Measurements from ENCODE around the gene ITPK1. TPM values are rescaled to one million over a fixed set of nuclear protein-coding genes. Genes with fewer than 3 reads are reported as not detected.

The ITPK1 gene
- total and polyA plus RNA-seq, 2 experiments from 2014 or later: 18.7 to 35.0 TPM

DNA sequence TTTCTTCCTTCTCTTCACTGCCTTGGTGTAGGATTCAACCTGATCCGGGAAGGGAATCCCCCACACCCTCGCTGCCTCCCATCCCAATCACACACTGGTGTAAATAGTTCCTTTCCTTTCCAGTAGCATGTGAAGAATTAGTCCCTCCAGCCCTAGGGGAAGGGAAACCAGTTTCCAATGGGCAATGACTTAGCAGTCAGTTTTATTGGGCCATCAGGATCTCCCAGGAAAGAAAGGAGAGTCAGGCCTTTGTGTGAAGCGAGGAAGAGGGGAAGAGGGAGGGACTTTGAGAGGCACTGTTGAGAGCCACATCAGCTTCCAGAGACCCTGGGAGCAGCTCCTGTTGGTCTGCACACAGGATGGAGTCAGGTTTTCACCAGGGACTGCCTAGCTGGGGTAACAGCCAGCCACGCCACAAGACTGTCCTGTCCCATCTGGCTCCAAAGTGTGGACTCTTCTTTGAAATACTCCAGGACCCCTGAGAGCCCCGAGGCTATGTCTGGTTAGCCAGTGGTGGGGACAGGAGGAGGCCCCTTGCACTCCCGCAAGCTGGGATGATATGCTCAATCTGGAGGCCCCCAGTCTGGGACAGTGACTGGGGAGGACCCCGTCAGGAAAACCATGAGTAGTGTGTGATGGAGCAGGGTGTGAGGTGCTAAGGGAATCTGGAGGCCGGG lies 41.1 kb upstream of the ITPK1 start:
- Histone ChIP-seq H3K9me2 (ENCODE audit: insufficient read depth) (no peaks in the 10 kb centered on the region), H3K4me3 (no peak overlapping the region), H3K4me1 (ENCODE audit: insufficient read depth) (no peaks in the 10 kb centered on the region), H3K27me3 (replicated peaks; ENCODE audit: insufficient read depth) (no peaks in the 10 kb centered on the region), H3K4me2 (ENCODE audit: unreplicated experiment) (no peak overlapping the region), H3F3A (ENCODE audit: insufficient read depth) (no peaks in the 10 kb centered on the region), H4K20me1 (ENCODE audit: insufficient read depth) (no peaks in the 10 kb centered on the region), H2AFZ (no peak overlapping the region), H3K27ac (no peak overlapping the region), H3K79me2 (ENCODE audit: insufficient read depth) (no peaks in the 10 kb centered on the region), H3K36me3 (ENCODE audit: low read depth) (no peaks in the 10 kb centered on the region), H3K9ac (no peak overlapping the region), H3K9me3 (ENCODE audit: low read depth) (no peaks in the 10 kb centered on the region)
- TF ChIP-seq EZH2phosphoT487 (IDR thresholded peaks at IDR 0.05; ENCODE audit: insufficient read depth, low read depth) (no peak), EZH2 (IDR thresholded peaks at IDR 0.05; ENCODE audit: insufficient read depth, poor library complexity, severe bottlenecking) (no peak)
- in situ Hi-C loops (cut with MboI): no loop called here
- DNase-seq: no peak
- 57 to 63% methylated on average over 8 of the region's 8 CpGs for WGBS, 2 experiments (ENCODE audit: low coverage in 1 of 2, low lambda C conversion rate in 2 of 2, missing lambda C conversion rate in 2 of 2)

DNA sequence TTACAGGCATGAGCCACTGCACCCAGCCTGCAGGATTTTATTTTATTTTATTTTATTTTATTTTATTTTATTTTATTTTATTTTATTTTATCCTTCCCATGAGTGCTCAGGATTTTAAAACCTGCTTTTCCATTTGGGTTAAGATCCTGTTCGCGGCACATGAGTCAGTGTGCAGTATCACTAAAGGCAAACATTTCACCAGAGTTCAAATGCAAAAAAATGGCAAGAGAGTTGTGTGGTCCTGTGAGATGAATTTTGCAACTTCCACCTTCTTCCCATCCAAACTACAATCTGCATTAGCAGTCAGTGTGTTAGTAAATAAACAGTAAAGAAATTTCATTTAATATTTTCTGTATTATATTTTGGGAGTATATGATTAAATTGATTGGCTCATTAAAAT lies 39.9 kb upstream of the ITPK1 start:
- Histone ChIP-seq H3K9me2 (ENCODE audit: insufficient read depth) (no peaks in the 10 kb centered on the region), H3K36me3 (ENCODE audit: low read depth) (no peaks in the 10 kb centered on the region), H3K9me3 (ENCODE audit: low read depth) (no peaks in the 10 kb centered on the region), H3K27ac (no peak overlapping the region), H4K20me1 (ENCODE audit: insufficient read depth) (no peaks in the 10 kb centered on the region), H3K79me2 (ENCODE audit: insufficient read depth) (no peaks in the 10 kb centered on the region), H2AFZ (no peak overlapping the region), H3K4me1 (ENCODE audit: insufficient read depth) (no peaks in the 10 kb centered on the region), H3K4me3 (no peak overlapping the region), H3F3A (ENCODE audit: insufficient read depth) (no peaks in the 10 kb centered on the region), H3K4me2 (ENCODE audit: unreplicated experiment) (no peak overlapping the region), H3K9ac (no peak overlapping the region), H3K27me3 (replicated peaks; ENCODE audit: insufficient read depth) (no peaks in the 10 kb centered on the region)
- DNase-seq: no peak
- no peak for TF ChIP-seq EZH2 (IDR thresholded peaks at IDR 0.05; ENCODE audit: insufficient read depth, poor library complexity, severe bottlenecking)
- no peak for TF ChIP-seq EZH2phosphoT487 (IDR thresholded peaks at IDR 0.05; ENCODE audit: insufficient read depth, low read depth)
- in situ Hi-C loops (cut with MboI): no loop called here
- 84 to 94% methylated on average over 2 of the region's 2 CpGs for WGBS, 2 experiments (ENCODE audit: low coverage in 1 of 2, low lambda C conversion rate in 2 of 2, missing lambda C conversion rate in 2 of 2)

DNA sequence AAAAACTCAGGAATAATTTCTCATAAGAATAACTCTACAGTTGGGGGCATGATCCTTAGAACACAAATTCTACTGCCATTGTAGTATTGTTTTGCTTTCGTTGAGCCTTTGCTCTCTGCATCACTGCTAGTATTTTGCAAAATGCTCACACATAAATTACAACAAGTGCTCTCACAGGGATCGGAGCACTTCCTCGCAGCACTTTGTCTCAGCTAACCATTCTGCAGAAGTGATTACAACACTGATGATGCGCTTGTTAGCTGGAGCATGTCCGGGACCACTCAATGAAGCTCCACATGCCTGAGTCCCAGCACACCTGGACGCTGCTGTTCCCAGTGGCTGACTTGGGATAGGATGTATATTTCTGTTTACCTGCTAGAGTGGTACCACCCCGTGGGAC lies 37.4 kb upstream of the ITPK1 start:
- no peak overlapping the region for H2AFZ ChIP-seq
- no peaks in the 10 kb centered on the region for H3K9me3 ChIP-seq (ENCODE audit: low read depth)
- H3F3A ChIP-seq (ENCODE audit: insufficient read depth): no peaks in the 10 kb centered on the region
- no peaks in the 10 kb centered on the region for H4K20me1 ChIP-seq (ENCODE audit: insufficient read depth)
- TF ChIP-seq EZH2phosphoT487 (IDR thresholded peaks at IDR 0.05; ENCODE audit: insufficient read depth, low read depth): no peak
- no peak for TF ChIP-seq EZH2 (IDR thresholded peaks at IDR 0.05; ENCODE audit: insufficient read depth, poor library complexity, severe bottlenecking)
- H3K4me1 ChIP-seq (ENCODE audit: insufficient read depth): no peaks in the 10 kb centered on the region
- no peak overlapping the region for H3K27ac ChIP-seq
- in situ Hi-C loops (cut with MboI): no loop called here
- no peaks in the 10 kb centered on the region for H3K27me3 ChIP-seq (replicated peaks; ENCODE audit: insufficient read depth)
- no peak for DNase-seq
- no peak overlapping the region for H3K9ac ChIP-seq
- H3K4me3 ChIP-seq: no peak overlapping the region
- WGBS, 2 experiments (ENCODE audit: low coverage in 1 of 2, low lambda C conversion rate in 2 of 2, missing lambda C conversion rate in 2 of 2): 72 to 77% methylated on average over 7 of the region's 7 CpGs
- H3K4me2 ChIP-seq (ENCODE audit: unreplicated experiment): no peak overlapping the region
- no peaks in the 10 kb centered on the region for H3K79me2 ChIP-seq (ENCODE audit: insufficient read depth)
- no peaks in the 10 kb centered on the region for H3K9me2 ChIP-seq (ENCODE audit: insufficient read depth)
- H3K36me3 ChIP-seq (ENCODE audit: low read depth): no peaks in the 10 kb centered on the region

DNA sequence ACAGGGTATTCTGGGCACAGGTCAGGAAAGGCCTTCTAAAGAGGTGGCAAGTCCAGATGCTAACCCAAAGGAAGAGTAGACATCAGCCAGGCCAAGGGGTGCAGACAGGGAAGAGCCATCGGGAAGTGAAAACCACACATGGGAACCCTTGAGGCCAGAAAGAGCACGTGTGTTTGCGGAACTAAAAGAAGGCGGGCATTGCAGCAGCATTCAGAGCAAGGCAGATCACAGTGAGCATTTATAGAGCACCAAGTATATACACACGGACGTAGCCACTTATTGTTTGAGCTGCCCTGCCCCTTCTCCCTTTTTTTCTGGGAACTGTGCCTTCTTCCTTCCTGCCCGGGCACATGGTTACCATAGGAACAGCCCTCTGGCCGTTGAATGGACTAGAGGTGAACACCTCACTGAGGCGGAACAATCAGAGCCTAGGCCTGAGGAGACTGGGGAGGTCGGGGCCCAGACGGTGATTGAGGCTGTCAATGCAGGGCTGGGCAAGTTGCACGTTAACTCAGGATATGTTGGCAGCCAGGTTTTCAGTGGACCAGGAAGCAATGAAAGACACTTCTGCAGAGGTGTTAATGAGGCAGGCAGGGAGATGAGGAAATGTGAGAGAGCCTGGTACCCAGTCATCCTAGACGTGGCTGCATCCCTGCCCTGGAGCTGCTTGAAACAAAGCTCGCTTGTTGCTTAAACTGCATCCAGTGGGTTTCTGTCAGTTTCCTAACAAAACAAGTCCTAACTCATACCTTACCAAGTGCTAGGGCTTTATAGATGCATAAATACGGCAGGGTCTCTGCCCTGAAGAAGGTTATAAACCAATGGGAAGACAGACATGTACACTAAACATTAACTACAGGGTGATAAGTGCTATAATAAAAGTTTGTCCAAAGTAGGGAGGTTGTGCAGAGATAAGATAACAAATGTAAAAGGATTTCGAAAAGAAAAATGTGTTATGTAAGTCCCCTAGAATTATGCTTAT lies 34.8 kb upstream of the ITPK1 start:
- no peak for DNase-seq
- Histone ChIP-seq H3K4me3 (no peak overlapping the region), H2AFZ (no peak overlapping the region), H3K36me3 (ENCODE audit: low read depth) (no peaks in the 10 kb centered on the region), H3K4me2 (ENCODE audit: unreplicated experiment) (no peak overlapping the region), H3K9me3 (ENCODE audit: low read depth) (no peaks in the 10 kb centered on the region), H3K9me2 (ENCODE audit: insufficient read depth) (no peaks in the 10 kb centered on the region), H3K27ac (no peak overlapping the region), H3F3A (ENCODE audit: insufficient read depth) (no peaks in the 10 kb centered on the region), H3K4me1 (ENCODE audit: insufficient read depth) (no peaks in the 10 kb centered on the region), H3K9ac (no peak overlapping the region), H4K20me1 (ENCODE audit: insufficient read depth) (no peaks in the 10 kb centered on the region), H3K27me3 (replicated peaks; ENCODE audit: insufficient read depth) (no peaks in the 10 kb centered on the region), H3K79me2 (ENCODE audit: insufficient read depth) (no peaks in the 10 kb centered on the region)
- in situ Hi-C loops (cut with MboI): no loop called here
- WGBS, 2 experiments (ENCODE audit: low coverage in 1 of 2, low lambda C conversion rate in 2 of 2, missing lambda C conversion rate in 2 of 2): 69 to 71% methylated on average over 16 of the region's 16 CpGs
- TF ChIP-seq EZH2phosphoT487 (IDR thresholded peaks at IDR 0.05; ENCODE audit: insufficient read depth, low read depth) (no peak), EZH2 (IDR thresholded peaks at IDR 0.05; ENCODE audit: insufficient read depth, poor library complexity, severe bottlenecking) (no peak)

Measured in GM23248 (cell line).